LoVo (cell line): ENCODE measurements around the gene DCP1A.

Source experiments
- DNase-seq: peaks from one replicate; pipeline ENCODE4 v3.0.0-alpha.2; 2016; ENCODE audit warnings: low spot score

Gene DCP1A

DNA sequence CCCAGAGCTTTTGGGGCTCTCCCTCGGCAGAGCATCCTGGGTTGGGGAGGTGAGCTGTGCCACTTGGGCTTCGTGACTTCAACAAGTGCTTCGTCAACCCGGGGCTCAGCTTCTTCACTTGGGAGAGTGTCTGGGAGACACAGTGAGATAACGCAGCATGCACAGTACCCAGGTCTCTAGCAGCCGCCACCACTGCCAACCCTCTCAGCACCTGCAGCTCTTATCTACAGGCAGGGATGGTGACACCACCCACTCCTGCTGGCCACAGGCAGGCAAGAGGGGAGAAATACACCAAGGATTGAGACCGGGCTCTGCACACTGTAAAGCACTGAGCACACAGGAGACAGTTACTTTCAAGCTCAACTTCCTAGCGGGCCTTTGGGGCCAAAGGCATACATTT, 103.1 kb downstream of the DCP1A start:
- no peak for DNase-seq

- no peak for DNase-seq
Observed at GRCh38 chr3:53243785-53244184, 103.6 kb downstream of the DCP1A start.

DNA sequence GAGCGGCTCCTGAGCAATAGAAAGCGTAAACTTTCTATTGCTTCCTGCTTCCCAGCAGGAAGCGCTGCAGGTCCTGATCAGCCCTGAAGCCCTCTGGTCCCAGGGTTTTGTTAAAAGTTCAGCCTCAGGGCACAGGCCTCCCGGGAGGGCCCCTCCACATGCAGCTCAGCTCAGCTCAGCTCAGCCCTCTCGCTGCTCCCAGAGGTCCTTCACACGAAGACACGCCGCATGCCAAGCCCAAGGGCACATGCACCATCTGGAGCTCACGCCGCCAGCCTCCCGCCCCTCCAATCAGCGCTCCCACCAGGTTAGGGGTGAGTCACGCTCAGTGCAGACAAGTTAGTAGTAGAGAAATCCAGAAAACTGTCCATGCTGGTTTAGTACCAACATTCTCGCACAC, 104.2 kb downstream of the DCP1A start:
- no peak for DNase-seq

- no peak for DNase-seq
Observed at GRCh38 chr3:53242642-53243041, 104.7 kb downstream of the DCP1A start.

GRCh38 chr3:53242155-53242554, 105.2 kb downstream of the DCP1A start:
- DNase-seq = no peak

DNA sequence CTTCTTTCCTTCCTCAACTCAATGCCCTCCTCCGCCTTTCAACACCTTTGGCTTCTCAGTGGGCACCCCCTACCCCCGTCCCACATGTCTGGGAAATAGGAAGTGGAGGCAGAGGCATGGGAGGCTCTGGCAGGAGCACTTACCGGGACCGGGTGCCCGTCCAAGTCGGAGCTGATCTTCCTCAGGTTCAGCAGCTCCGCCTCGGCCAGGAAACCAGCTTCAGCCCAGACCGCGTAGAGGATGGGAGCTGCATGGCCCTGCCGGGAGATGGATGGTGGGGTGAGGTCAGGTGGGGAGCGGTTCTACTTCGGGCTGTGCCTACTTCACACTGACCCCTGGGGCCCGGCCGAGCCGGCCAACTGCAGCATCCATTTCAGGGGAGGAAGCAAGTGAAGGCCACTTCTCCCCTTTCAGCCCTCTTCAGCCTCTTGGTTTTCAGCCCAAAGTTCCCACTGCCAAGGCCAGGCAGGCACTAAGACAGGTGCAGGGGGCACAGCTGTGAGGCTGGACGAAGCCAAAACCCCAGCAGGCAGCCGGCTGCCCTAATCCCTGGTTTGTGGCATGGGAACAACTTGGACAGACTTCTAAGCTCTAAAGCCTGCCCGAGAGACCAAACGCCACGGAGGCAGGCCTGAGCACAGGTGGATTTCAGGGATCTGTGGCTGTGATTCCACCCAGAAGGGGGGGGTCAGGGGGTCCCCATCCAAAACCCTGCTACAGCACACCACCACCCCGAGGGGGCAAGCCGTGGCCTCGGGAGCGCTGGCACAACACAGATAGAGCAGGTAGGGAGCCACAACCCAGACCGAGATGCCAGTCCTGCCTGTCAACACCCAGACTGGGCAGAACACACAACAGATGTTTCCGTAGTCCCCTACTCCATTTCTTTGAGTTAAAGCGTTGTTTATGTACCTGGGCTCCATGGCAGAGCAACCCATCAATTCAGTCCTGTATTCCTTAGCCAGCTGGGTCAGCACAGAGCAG, 106.1 kb downstream of the DCP1A start:
- DNase-seq = no peak

- DNase-seq = no peak
Observed at GRCh38 chr3:53239800-53240199, 107.5 kb downstream of the DCP1A start.

DNA sequence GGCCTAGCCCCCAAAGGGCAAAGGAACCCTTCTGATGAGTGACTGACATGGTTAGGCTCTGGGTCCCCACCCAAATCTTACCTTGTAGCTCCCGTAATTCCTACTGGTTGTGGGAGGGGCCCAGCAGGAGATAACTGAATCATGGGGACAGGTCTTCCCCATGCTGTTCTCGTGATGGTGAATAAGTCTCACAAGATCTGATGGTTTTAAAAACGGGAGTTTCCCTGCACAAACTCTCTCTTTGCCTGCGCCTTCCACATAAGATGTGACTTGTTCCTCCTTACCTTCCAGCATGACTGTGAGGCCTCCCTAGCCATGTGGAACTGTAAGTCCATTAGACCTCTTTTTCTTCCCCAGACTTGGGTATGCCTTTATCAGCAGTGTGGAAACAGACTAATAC, 108.5 kb downstream of the DCP1A start:
- DNase-seq = no peak

GRCh38 chr3:53238051-53238850, 109.1 kb downstream of the DCP1A start:
- peak; percentile 91 for DNase-seq

DNA sequence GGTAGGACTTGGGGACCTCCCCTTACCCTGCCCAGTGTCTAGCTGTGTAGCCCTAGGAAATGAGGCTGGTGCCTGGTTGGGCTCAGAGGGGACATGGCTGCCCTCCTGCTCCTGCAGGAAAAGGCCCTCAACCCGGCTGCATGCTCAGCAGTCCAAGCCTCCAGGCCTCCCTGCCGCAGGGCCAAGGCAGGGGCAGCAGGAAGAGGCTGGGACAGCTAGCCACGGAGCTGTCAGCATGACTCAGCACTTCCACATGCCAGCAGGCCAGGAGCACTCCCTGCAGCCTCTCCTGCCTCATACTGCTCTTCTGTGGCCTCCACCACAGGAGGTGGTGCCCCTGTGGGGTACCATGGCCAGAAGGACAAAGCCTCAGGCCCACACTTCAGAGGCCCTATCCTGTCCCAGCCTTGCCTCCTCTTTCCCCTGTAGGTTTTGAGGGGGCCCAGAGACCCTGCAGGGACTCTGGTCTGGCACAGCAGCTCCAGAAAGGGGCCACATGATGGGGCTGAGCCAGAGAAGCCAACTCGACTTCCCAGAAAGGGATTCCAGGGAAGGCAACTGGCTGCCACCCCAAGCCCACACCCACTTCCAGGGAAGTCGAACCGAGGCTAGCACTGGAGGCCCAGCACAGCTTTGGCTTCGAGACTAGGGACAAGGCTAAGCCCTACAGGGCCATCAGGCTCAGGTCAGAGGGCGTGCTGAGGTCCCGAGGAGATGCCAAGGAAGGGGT, 111.1 kb downstream of the DCP1A start:
- DNase-seq = peak; percentile 67

DNA sequence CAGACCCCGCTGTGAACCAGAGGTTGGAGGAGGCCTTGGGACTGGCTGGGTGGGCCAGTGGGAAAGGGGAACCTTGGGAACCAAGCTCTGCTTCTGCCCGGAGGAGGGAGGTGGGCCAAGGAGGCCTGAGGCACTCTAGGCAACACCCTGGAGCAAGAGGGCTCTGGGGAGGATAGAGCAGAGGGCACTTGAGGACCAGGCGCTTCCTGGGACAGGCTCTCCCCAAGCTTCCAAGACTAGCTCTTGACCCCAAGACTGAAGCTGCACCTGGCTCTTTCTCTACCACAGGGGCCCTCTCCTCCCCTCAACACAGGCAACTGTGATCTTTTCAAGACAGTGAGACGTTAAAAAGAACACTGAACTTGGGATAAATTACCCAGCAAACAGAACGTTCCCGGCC, 111.8 kb downstream of the DCP1A start:
- no peak for DNase-seq

GRCh38 chr3:53234841-53235232, 112.5 kb downstream of the DCP1A start:
- no peak for DNase-seq

- DNase-seq = no peak
Observed at GRCh38 chr3:53234130-53234840, 113.1 kb downstream of the DCP1A start.
